Activated CD4-positive, alpha-beta T cell treated with anti-CD3 and anti-CD28 coated beads, Interleukin-2, amount 10 ng/mL, durations not matched to agents 7 days and 5 days (primary cell): ENCODE data around the gene PREX1. TPM values are rescaled to one million over a fixed set of nuclear protein-coding genes. Genes with fewer than 3 reads are reported as not detected.
"Not testable (repeated sequence)": the region's sequence is repeated elsewhere in the genome, so short reads cannot be mapped to it uniquely, and the experiment has no call there.

ENCODE experiments used
- CTCF ChIA-PET: fragments of 350-600 bp; sonication (Branson Sonifier 250); formaldehyde crosslinking; loops from one replicate; lab custom pipeline; 2021; ENCODE audit warnings: antibody characterized with exemption; lab: Charles Lee
- POLR2A ChIA-PET: fragments of 350-600 bp; sonication (Branson Sonifier 250); formaldehyde crosslinking; loops from one replicate; lab custom pipeline; 2021; ENCODE audit warnings: antibody characterized with exemption; lab: Charles Lee
- DNase-seq: peaks from one replicate; pipeline ENCODE4 v3.0.0-alpha.2; 2020
- H3K27ac Mint-ChIP-seq: one replicate; pipeline ENCODE4 v1.8.0; 2021; ENCODE audit warnings: mild to moderate bottlenecking, moderate library complexity, mixed read lengths
- H3K27me3 Mint-ChIP-seq: one replicate; pipeline ENCODE4 v1.8.0; 2021; ENCODE audit warnings: mixed read lengths
- H3K36me3 Mint-ChIP-seq: one replicate; pipeline ENCODE4 v1.8.0; 2021; ENCODE audit warnings: low read depth, mixed read lengths
- H3K4me1 Mint-ChIP-seq: one replicate; pipeline ENCODE4 v1.8.0; 2021; ENCODE audit warnings: mixed read lengths
- H3K4me3 Mint-ChIP-seq: one replicate; pipeline ENCODE4 v1.8.0; 2021; ENCODE audit warnings: mild to moderate bottlenecking, moderate library complexity, mixed read lengths
- H3K9me3 Mint-ChIP-seq: one replicate; pipeline ENCODE4 v1.8.0; 2021; ENCODE audit warnings: mixed read lengths
- total RNA-seq, 2 experiments: library from RNA; stranded (reverse); gene quantifications; one replicate each; pipeline ENCODE4 v1.2.3, GENCODE V29; 2021

Gene PREX1
- total RNA-seq, 2 experiments from 2014 or later = 81.0 to 86.1 TPM

DNA sequence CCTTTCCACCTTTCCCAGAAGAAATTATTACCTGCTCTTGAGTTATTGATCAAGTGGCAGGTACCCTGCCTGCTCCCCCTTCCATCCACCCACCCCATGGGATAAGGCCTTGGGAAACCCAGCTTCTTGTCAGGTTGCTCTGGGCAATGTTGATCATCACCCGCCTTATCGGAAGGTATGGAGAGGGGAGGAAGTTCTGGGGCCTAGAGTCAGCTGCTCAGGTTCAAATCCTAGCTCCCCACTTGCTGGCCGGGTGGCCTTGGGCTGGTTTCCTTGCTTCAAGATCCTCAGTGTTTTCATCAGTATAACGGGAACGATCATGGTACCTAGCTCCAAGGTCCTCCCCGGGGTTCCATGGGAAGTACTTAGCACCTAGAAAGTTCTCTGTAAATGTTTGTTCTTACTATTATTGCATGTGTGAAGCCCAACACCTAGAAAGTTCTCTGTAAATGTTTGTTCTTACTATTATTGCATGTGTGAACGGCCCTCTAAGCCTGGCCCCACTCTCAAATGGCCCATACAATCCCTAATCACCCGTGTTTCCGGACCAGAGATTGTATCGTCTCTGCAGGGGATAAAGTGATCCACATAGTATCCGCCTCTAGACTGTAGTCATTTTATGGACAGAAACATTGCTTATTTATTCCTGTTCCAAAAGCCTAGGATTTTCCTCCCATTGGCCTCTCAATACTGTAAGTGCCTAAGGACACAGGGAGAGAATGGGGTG, 1.1 kb upstream of the PREX1 start:
- DNase-seq = no peak
- H3K27ac Mint-ChIP-seq = peak overlapping the region; percentile 43
- H3K27me3 Mint-ChIP-seq = peaks cover 32% of the 10 kb centered on the region
- ChIA-PET POLR2A (no interaction called here), CTCF (interaction anchor here (0.7 to 2.4 kb wide), 2 partner anchors 12 to 171 kb away, joined by 3 to 8 read pairs; no protein-coding TSS in a partner anchor)
- no peaks in the 10 kb centered on the region for H3K9me3 Mint-ChIP-seq
- H3K4me1 Mint-ChIP-seq = peaks cover 34% of the 10 kb centered on the region
- H3K4me3 Mint-ChIP-seq = peak overlapping the region; percentile 77
- H3K36me3 Mint-ChIP-seq = peaks cover 26% of the 10 kb centered on the region

DNA sequence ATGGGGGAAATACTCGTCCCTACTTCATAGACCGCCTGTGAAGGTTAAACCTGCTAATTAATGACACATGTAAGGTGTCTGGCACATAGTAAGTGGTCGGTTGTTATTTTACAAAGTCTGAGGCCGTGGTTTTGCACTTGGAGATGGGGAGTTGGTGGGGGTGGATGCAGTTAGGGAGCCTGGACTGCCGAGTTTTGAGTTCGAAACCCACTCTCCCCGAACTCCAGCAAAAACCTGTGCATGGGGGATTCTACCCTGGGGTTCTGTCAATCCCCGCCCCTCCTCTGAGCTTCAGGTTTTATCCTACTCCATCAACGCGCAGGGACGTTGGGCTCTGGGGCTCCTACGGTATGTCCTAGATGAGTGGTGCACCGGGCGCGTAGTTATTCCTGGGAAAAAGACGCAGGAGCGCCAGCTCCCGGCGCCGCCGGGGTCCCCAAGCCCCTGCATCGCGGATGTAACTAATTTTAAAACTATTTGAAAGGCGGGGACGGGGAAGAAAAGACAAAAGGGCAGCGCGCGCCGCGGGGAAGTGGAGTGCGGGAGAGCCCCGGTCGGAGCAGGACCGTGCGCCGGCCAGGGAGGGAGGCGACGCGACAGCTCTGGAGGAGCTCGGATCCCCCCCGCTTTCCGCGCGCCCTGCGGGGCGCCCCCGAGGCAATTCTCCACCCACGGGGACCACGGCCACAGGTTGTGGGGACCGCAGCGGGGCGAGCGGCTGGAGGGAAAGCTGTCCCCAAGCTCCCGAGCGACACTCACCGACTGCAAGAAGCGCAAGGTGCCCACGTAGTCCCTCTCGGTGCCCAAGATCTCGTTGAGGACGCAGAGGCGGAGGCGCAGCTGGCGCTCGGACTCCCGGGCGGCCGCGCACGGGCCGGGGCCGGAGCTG, 672 bp downstream of the PREX1 start:
- DNase-seq = peak; percentile 24
- Mint-ChIP-seq H3K4me3 (peak overlapping the region; percentile 98), H3K27me3 (peaks cover 24% of the 10 kb centered on the region), H3K9me3 (no peaks in the 10 kb centered on the region), H3K27ac (peak overlapping the region; percentile 87), H3K4me1 (peaks cover 51% of the 10 kb centered on the region), H3K36me3 (peaks cover 38% of the 10 kb centered on the region)
- ChIA-PET CTCF (interaction anchor here (1.3 to 2.4 kb wide), 2 partner anchors 39 to 170 kb away, joined by 7 to 8 read pairs; no protein-coding TSS in a partner anchor), POLR2A (no interaction called here)

DNA sequence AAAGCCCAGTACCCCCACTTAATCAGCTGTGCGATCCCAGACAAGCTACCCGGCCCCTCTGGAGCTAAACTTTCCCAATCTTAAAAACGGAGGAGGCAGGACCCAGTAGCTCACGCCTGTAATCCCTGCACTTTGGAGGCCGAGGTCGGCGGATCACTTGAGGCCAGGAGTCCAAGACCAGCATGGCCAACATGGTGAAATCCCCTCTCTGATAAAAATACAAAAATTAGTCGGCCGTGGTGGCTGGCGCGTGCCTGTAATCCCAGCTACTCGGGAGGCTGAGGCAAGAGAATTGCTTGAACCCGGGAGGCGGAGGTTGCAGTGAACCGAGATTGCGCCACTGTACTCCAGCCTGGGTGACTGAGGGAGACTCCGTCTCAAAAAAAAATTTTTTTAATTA, 1.3 kb downstream of the PREX1 start:
- peak overlapping the region; percentile 98 for H3K4me3 Mint-ChIP-seq
- CTCF ChIA-PET = interaction anchor here (0.9 to 2.4 kb wide), 3 partner anchors 40 to 169 kb away, joined by 3 to 8 read pairs (median 7); no protein-coding TSS in a partner anchor
- peaks cover 19% of the 10 kb centered on the region for H3K27me3 Mint-ChIP-seq
- DNase-seq, POLR2A ChIA-PET, H3K9me3 Mint-ChIP-seq: not testable (repeated sequence)
- peak overlapping the region; percentile 87 for H3K27ac Mint-ChIP-seq
- peaks cover 55% of the 10 kb centered on the region for H3K4me1 Mint-ChIP-seq
- H3K36me3 Mint-ChIP-seq = peaks cover 45% of the 10 kb centered on the region

DNA sequence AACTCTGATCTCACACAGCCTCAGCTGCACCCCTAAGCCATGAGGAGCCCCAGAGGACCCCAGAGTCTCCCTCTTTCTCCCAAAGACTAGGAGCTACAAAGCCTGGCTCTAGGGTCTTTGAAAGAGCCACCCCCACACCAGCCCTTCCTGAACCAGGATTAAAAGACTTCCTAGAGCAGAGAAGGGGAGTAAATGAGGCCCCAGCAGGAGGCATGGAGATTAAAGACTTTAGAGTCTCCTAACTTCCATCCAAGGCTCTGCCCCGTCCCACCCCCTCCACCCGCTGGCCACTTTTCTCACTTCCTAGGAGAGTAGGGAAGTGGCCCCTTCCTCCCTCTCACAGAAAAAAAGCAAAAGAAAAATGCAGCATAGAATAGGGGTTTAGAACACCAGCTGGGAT, 1.7 kb downstream of the PREX1 start:
- H3K27ac Mint-ChIP-seq = peak overlapping the region; percentile 87
- peak overlapping the region; percentile 98 for H3K4me3 Mint-ChIP-seq
- CTCF ChIA-PET = interaction anchor here (0.6 to 1.3 kb wide), 3 partner anchors 40 to 169 kb away, joined by 3 to 7 read pairs (median 3); no protein-coding TSS in a partner anchor
- POLR2A ChIA-PET = no interaction called here
- peaks cover 59% of the 10 kb centered on the region for H3K4me1 Mint-ChIP-seq
- H3K9me3 Mint-ChIP-seq = no peaks in the 10 kb centered on the region
- peaks cover 16% of the 10 kb centered on the region for H3K27me3 Mint-ChIP-seq
- DNase-seq = no peak
- H3K36me3 Mint-ChIP-seq = peaks cover 49% of the 10 kb centered on the region

DNA sequence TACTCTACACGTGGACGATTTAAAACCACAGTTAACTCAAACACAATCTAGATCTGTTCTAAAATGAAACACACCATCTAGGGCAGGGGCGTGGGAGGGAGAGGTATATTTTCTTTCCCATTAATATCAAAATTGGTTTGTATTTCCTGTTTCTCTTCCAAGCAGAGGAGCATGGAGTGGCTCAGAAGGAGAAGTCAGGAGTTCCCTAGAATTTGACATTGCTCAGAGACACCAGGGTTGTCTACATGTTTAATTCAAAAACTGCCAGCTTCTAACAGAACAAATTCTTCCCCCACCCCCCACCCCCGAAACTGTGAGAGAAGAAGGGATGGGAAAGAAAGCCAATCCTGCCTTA, 2.3 kb downstream of the PREX1 start:
- no peak for DNase-seq
- Mint-ChIP-seq H3K4me1 (peaks cover 64% of the 10 kb centered on the region), H3K9me3 (no peaks in the 10 kb centered on the region), H3K4me3 (peak overlapping the region; percentile 98), H3K27ac (peak overlapping the region; percentile 87), H3K27me3 (peaks cover 14% of the 10 kb centered on the region), H3K36me3 (peaks cover 54% of the 10 kb centered on the region)
- ChIA-PET POLR2A (no interaction called here), CTCF (interaction anchor here (0.6 to 0.9 kb wide), 2 partner anchors 40 to 168 kb away, joined by 3 read pairs; no protein-coding TSS in a partner anchor)

DNA sequence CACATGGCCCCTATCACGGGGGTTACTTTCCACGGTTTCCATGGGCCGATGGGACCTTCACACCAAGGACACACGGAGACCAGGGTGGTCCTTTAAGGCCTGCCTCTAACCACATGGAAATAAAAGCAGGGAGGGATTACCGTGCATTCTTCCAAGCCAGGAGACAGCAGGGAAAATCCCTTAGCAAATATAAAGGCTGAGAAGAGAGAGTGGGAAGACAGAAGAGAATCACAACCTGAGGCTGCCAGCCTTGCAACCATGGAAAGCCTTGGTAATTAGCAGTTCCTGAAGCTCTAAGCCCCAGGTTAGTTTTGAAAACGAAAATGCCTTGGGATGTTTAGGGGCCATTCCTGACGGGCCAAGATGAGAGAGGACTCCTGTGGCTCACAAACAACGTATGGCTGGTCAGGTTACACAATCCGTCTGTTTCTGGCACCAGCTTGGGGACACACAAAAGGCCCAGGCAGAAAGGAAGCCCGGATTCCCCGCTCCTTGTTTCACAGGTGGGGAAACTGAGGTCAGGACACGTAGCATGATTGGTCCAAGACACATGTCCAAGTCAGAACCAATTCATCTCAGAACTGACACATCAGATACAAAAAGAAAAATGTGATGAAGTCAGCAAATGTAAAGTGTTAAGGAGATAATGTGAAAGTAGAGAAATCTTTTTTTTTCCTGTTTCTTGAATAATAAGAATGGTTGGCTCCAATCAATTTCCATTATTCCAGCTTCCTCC, 2.8 kb downstream of the PREX1 start:
- Mint-ChIP-seq H3K36me3 (peaks cover 59% of the 10 kb centered on the region), H3K4me1 (peaks cover 70% of the 10 kb centered on the region), H3K27ac (peak overlapping the region; percentile 93), H3K27me3 (peaks cover 12% of the 10 kb centered on the region), H3K4me3 (peak overlapping the region; percentile 98), H3K9me3 (no peaks in the 10 kb centered on the region)
- CTCF ChIA-PET = no interaction called here
- DNase-seq = no peak
- POLR2A ChIA-PET = no interaction called here

DNA sequence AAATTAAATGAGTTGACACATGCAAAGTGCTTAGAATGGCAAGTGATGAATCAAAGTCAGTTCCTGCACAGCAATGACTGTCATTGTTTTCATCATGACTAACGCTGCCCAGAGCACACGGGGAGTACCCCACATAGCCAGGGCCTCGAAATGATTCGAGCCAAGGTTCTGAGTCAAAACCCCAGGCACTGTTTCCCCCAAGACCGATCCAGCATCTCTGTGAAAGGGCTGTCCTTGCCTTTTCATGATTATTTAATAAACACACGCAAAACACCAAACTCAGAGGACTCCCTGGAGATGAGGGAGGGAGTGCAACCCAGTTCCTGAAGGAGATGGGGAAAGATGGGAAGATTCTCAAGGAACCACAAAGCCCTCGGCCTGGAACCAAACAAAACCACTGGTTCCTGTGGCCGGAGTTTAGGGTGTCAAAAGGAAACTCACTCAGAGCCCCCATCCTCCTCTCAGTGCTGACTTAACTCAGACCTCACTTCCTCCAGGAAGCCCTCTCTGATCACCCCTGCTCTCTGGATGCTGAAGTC, 3.8 kb downstream of the PREX1 start:
- ChIA-PET CTCF (no interaction called here), POLR2A (no interaction called here)
- peaks cover 8% of the 10 kb centered on the region for H3K27me3 Mint-ChIP-seq
- H3K9me3 Mint-ChIP-seq = no peaks in the 10 kb centered on the region
- peaks cover 79% of the 10 kb centered on the region for H3K4me1 Mint-ChIP-seq
- H3K36me3 Mint-ChIP-seq = peaks cover 68% of the 10 kb centered on the region
- peak overlapping the region; percentile 93 for H3K27ac Mint-ChIP-seq
- peak overlapping the region; percentile 98 for H3K4me3 Mint-ChIP-seq
- DNase-seq = peak; percentile 43

DNA sequence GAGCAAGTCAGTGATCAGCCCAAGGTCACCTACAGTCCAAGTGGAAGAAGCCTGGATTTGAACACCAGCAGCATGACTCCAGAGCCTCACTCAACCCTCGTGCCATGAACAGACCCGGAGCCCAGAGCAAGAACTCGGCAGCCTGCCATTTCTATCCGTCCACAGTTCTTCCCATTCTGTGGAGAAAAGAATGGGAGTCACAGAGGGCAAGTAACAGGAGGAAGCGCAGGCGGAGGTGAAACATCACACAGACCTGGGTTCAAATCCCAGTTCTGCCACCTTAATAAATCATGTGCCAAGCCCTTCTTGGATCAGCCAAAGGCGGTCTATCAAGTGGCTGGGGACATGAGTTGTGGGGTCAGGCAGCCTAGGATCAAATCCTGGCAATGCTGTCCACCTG, 4.3 kb downstream of the PREX1 start:
- Mint-ChIP-seq H3K9me3 (no peaks in the 10 kb centered on the region), H3K27me3 (peaks cover 3% of the 10 kb centered on the region), H3K27ac (peak overlapping the region; percentile 93), H3K36me3 (peaks cover 73% of the 10 kb centered on the region), H3K4me1 (peaks cover 80% of the 10 kb centered on the region), H3K4me3 (peak overlapping the region; percentile 98)
- no peak for DNase-seq
- CTCF ChIA-PET = no interaction called here
- POLR2A ChIA-PET = interaction anchor here (0.7 kb wide), 2 partner anchors 86 to 166 kb away, joined by 5 read pairs; no protein-coding TSS in a partner anchor

DNA sequence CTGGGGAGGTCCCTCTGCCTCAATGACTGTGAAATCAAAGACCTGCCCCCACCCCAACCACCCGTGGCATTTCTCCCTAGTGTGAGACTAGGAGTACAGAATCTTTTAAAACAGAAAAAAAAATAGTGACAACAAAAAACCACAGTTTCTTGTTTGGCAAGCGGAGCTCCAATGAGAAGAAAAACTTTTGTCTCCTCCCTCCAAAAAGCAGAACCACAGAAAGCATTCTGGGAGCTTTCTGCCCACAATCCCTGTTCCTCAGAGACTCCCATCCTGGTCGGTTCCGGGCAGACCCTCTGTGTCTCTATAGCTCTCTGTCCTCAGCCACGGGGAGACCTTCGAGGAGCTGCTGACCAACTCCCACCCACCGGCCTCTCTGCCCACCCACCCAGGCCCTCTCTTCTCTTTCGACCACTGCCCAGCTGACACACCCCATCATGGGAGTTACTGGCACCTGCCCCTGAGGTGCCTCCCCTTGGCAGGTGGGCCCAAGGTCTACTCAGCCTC, 4.9 kb downstream of the PREX1 start:
- Mint-ChIP-seq H3K27me3 (peaks cover 2% of the 10 kb centered on the region), H3K36me3 (peaks cover 79% of the 10 kb centered on the region), H3K4me3 (peak overlapping the region; percentile 98), H3K27ac (peak overlapping the region; percentile 93), H3K4me1 (peaks cover 85% of the 10 kb centered on the region), H3K9me3 (no peaks in the 10 kb centered on the region)
- POLR2A ChIA-PET = interaction anchor here (0.7 kb wide), 3 partner anchors 86 to 232 kb away, joined by 3 to 5 read pairs (median 5); no protein-coding TSS in a partner anchor
- peak; percentile 42 for DNase-seq
- CTCF ChIA-PET = interaction anchor here (0.5 kb wide), 1 partner anchor 1323 kb away, joined by 3 read pairs; no protein-coding TSS in a partner anchor

DNA sequence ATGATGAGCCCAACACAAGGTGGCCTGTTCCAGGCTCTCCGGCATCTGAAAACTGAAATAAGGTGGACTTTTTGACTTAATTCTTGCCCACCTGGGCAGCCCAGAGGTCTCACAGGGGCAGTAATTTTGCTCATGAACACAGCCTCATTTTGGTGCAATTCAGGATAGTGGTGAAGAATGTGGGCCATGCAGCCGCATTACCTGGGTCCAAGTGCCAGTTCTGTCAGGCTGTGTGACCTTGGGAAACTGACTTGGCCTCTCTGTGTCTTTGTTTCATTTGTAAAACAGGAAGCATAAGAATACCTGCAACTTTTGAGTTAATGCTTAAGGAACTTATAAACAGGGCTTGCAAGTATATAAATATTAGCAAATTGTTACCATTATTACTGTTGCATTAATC, 5.6 kb downstream of the PREX1 start:
- H3K36me3 Mint-ChIP-seq = peaks cover 86% of the 10 kb centered on the region
- H3K27me3 Mint-ChIP-seq = peaks cover 2% of the 10 kb centered on the region
- peak overlapping the region; percentile 93 for H3K27ac Mint-ChIP-seq
- ChIA-PET POLR2A (no interaction called here), CTCF (interaction anchor here (0.5 kb wide), 1 partner anchor 1323 kb away, joined by 3 read pairs; no protein-coding TSS in a partner anchor)
- no peaks in the 10 kb centered on the region for H3K9me3 Mint-ChIP-seq
- DNase-seq = no peak
- peaks cover 93% of the 10 kb centered on the region for H3K4me1 Mint-ChIP-seq
- H3K4me3 Mint-ChIP-seq = peak overlapping the region; percentile 98

DNA sequence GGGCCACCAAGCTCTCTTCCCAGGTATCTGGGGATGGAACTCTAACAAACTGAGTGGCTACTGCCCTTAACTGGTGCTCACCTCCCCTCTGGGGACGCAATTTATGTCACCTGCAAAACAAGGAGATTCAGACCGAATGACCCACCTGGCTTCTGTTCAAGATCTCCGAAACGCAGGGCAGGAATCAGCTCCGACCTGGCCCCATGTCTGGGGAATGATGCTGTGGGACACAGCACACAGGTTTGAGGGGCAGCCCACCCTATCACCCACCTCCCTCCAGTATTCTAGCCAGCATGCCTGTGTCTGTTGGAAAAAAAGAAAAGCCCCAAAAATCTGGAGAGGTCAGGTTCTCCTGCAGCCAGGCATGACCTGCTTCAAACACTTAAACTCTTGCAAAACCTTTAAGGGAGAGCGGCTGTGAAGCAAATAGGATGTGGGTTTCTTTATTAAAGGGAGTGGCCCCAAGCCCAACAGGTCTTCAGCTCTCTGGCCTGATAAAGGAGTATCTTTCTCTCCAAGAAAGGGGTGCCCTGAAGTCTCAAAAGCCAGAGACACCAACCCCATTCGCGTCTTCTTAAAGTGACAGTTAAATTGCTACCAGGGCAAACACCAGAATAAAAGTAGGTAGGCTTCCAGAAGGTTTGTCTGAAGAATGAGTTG, 6.4 kb downstream of the PREX1 start:
- Mint-ChIP-seq H3K27me3 (no peaks in the 10 kb centered on the region), H3K36me3 (peaks cover 88% of the 10 kb centered on the region), H3K4me3 (peak overlapping the region; percentile 98), H3K9me3 (no peaks in the 10 kb centered on the region), H3K27ac (peak overlapping the region; percentile 93), H3K4me1 (peaks cover 98% of the 10 kb centered on the region)
- POLR2A ChIA-PET = no interaction called here
- CTCF ChIA-PET = interaction anchor here (0.6 kb wide), 1 partner anchor 18 kb away, joined by 5 read pairs; no protein-coding TSS in a partner anchor
- no peak for DNase-seq
